GM12878 (cell line): ENCODE data around the gene SLX4IP. TPM values are rescaled to one million over a fixed set of nuclear protein-coding genes. Genes with fewer than 3 reads are reported as not detected.
A peak's percentile ranks its signal among the peaks of the same experiment; 100 is the strongest.

ENCODE experiments used
- ATAC-seq: fragments of 200-7000 bp; cut with Tn5 transposase; 3 replicates; pipeline ENCODE4 v1.9.1; 2020; ENCODE audit warnings: mild to moderate bottlenecking, moderate library complexity
- BruUV-seq: library from RNA; stranded (reverse); fragments of 400-500 nt; replicated peaks from 2 replicates; lab custom pipeline; 2021; lab: Mats Ljungman, UMichigan
- CTCF ChIA-PET: fragments of 300-600 bp; sonication (Branson Sonifier 250); formaldehyde crosslinking; extraction: SDS; loops from one replicate; lab custom pipeline; 2021; ENCODE audit warnings: inconsistent platforms; lab: Yijun Ruan, JAX
- POLR2A ChIA-PET: fragments of 350-600 bp; formaldehyde crosslinking; extraction: SDS; loops from one replicate; lab custom pipeline; 2021; ENCODE audit warnings: inconsistent platforms; lab: Charles Lee
- RAD21 ChIA-PET: fragments of 300-600 bp; sonication (Branson Sonifier 250); formaldehyde crosslinking; loops from one replicate; lab custom pipeline; 2023; ENCODE audit warnings: antibody characterized with exemption; ENCODE audit not compliant: unreplicated experiment; lab: Charles Lee
- SMC1A ChIA-PET: fragments of 300-600 bp; sonication (Branson Sonifier 250); formaldehyde crosslinking; loops from one replicate; lab custom pipeline; 2023; ENCODE audit not compliant: unreplicated experiment, uncharacterized antibody; lab: Charles Lee
- DNase-seq: peaks from one replicate; pipeline ENCODE4 v3.0.0-alpha.2; 2011; ENCODE audit warnings: low read depth, low spot score
- FAIRE-seq: peaks from 3 replicates; lab custom pipeline; 2011; peaks lifted over from hg19 to GRCh38; lab: Jason Lieb, UNC
- H2AFZ ChIP-seq: 2 replicates; pipeline ENCODE4 v1.6.0; 2011; ENCODE audit warnings: low read depth, low read length, control low read depth; ENCODE audit not compliant: control insufficient read depth
- H3K27ac ChIP-seq: 2 replicates; pipeline ENCODE4 v1.5.1; 2011; ENCODE audit warnings: control low read depth; ENCODE audit not compliant: control insufficient read depth, insufficient read depth
- H3K27me3 ChIP-seq, 2 experiments: replicated peaks in 1 of 2; 2 replicates each; pipeline versions ENCODE4 v1.6.0 to v1.6.1; 2011; ENCODE audit warnings: low read length in 1 of 2; ENCODE audit not compliant: control insufficient read depth in 2 of 2, insufficient read depth in 2 of 2
- H3K36me3 ChIP-seq, 2 experiments: 2 replicates each; pipeline ENCODE4 v1.5.1; 2011; ENCODE audit warnings: low read length in 1 of 2; ENCODE audit not compliant: control insufficient read depth in 2 of 2, insufficient read depth in 2 of 2
- H3K4me1 ChIP-seq: 2 replicates; pipeline ENCODE4 v1.6.1; 2011; ENCODE audit warnings: mild to moderate bottlenecking, low read length, moderate library complexity, mixed read lengths; ENCODE audit not compliant: control insufficient read depth, insufficient read depth
- H3K4me2 ChIP-seq: 2 replicates; pipeline ENCODE4 v1.6.0; 2011; ENCODE audit warnings: control low read depth; ENCODE audit not compliant: control insufficient read depth, insufficient read depth
- H3K4me3 ChIP-seq: fragments of 200-600 bp; sonication (generic); 2 replicates; pipeline ENCODE4 v1.5.1; 2016
- H3K79me2 ChIP-seq: 2 replicates; pipeline ENCODE4 v1.6.0; 2011; ENCODE audit warnings: low read length; ENCODE audit not compliant: control insufficient read depth, insufficient read depth
- H3K9ac ChIP-seq: 2 replicates; pipeline ENCODE4 v1.8.0; 2011; ENCODE audit warnings: low read length, control low read depth, mixed read lengths; ENCODE audit not compliant: control insufficient read depth, insufficient read depth
- H3K9me3 ChIP-seq: replicated peaks from 3 replicates; pipeline ENCODE4 v1.5.1; 2011; ENCODE audit warnings: mild to moderate bottlenecking, low read length; ENCODE audit not compliant: control insufficient read depth, insufficient read depth
- H4K20me1 ChIP-seq: 2 replicates; pipeline ENCODE4 v1.6.0; 2011; ENCODE audit not compliant: control insufficient read depth, insufficient read depth
- CBX3 ChIP-seq: fragments of 200-600 bp; sonication (generic); IDR thresholded peaks from 2 replicates; pipeline ENCODE4 v1.6.1; 2016; ENCODE audit warnings: low read depth, borderline replicate concordance
- CHD1 ChIP-seq: IDR thresholded peaks from 2 replicates; pipeline ENCODE4 v1.6.1; 2012; ENCODE audit warnings: low read depth, low read length, improper control_type of control experiment
- E2F4 ChIP-seq: IDR thresholded peaks from 2 replicates; pipeline ENCODE4 v1.6.1; 2012; ENCODE audit warnings: low read depth, low read length, improper control_type of control experiment
- IKZF1 ChIP-seq: fragments of 450-650 bp; conservative IDR thresholded peaks from 2 replicates; pipeline ENCODE4 v1.6.1; 2017; ENCODE audit warnings: antibody characterized with exemption, mild to moderate bottlenecking
- RUNX3 ChIP-seq: IDR thresholded peaks from 2 replicates; pipeline ENCODE4 v1.6.1; 2012; ENCODE audit warnings: low read length, inconsistent platforms
- SMAD1 ChIP-seq: fragments of 450-650 bp; IDR thresholded peaks from 2 replicates; pipeline ENCODE4 v1.6.1; 2018; ENCODE audit warnings: mild to moderate bottlenecking, low read depth; ENCODE audit not compliant: partially characterized antibody
- SP1 ChIP-seq: IDR thresholded peaks from one replicate; pipeline ENCODE4 v1.6.1; 2011; ENCODE audit warnings: low read depth, low read length
- SPI1 ChIP-seq: IDR thresholded peaks from 2 replicates; pipeline ENCODE4 v1.6.1; 2011; ENCODE audit warnings: low read depth, mild to moderate bottlenecking, low read length, moderate library complexity, borderline replicate concordance; ENCODE audit not compliant: insufficient read depth
- TCF12 ChIP-seq: IDR thresholded peaks from 2 replicates; pipeline ENCODE4 v1.6.1; 2011; ENCODE audit warnings: low read depth, mild to moderate bottlenecking, low read length
- TCF3 ChIP-seq: IDR thresholded peaks from 2 replicates; pipeline ENCODE4 v1.6.1; 2012; ENCODE audit warnings: low read depth, mild to moderate bottlenecking, low read length, borderline replicate concordance; ENCODE audit not compliant: insufficient read depth
- WRNIP1 ChIP-seq: IDR thresholded peaks from 2 replicates; pipeline ENCODE4 v1.6.1; 2011; ENCODE audit warnings: low read depth, low read length, improper control_type of control experiment, borderline replicate concordance
- WGBS: methylation state at CpG from one replicate; pipeline ENCODE4 v1.1.6; 2016; ENCODE audit warnings: low lambda C conversion rate; ENCODE audit not compliant: insufficient replicate concordance, insufficient coverage; ENCODE audit errors: missing lambda C conversion rate; 5-methylcytosine and 5-hydroxymethylcytosine counted together
- in situ Hi-C: fragments of 300-500 bp; cut with MboI; formaldehyde crosslinking; loops from 9 replicates; pipeline ENCODE4 v1.14.3; 2018; ENCODE audit warnings: mixed read lengths
- intact Hi-C: fragments of 100-400 bp; cut with micrococcal nuclease; formaldehyde crosslinking; loops from one replicate; pipeline ENCODE4 v1.14.2; 2022; ENCODE audit not compliant: unreplicated experiment
- polyA plus RNA-seq, 11 experiments: library from polyadenylated mRNA; depleted of rRNA in 4 of 11; unstranded in 6 of 11; stranded (reverse) in 5 of 11; fragments of >200 nt; fragmentation: Nextera tagmentation in 4 of 11; fragmentation: Illumina TruSeq in 1 of 11; extraction: Ambion mirVana in 4 of 11; extraction: Trizol in 1 of 11; gene quantifications; 1 replicate in 1 of 11; 2 replicates in 10 of 11; pipeline versions ENCODE4 v1.2.1 to v1.2.3, GENCODE V29; 2011 to 2016; ENCODE audit warnings: inconsistent platforms in 2 of 11, missing spikeins in 2 of 11, low read depth in 1 of 11
- total RNA-seq, 4 experiments: library from RNA; depleted of rRNA in 3 of 4; stranded (reverse); fragments of >200 nt in 3 of 4; fragmentation: Illumina TruSeq in 1 of 4; extraction: Trizol in 1 of 4; gene quantifications; 2 replicates each; pipeline versions ENCODE4 v1.2.1 to v1.2.3, GENCODE V29; 2013 to 2021

Gene SLX4IP
- total and polyA plus RNA-seq, 10 of the 15 experiments (the other 5 are each of a cell fraction or from before 2014, with no cell fraction given), result 2.2 to 11.0 (median 6.3) TPM

- Histone ChIP-seq H3K27me3 (no peaks in the 10 kb centered on the region), H3K4me3 (no peak overlapping the region), H3K27ac (no peak overlapping the region), H3K36me3 (peaks cover 7 to 9% of the 10 kb centered on the region in 2 experiments; a peak in 3 of 4 replicates), H3K9ac (no peak overlapping the region), H3K9me3 (no peaks in the 10 kb centered on the region), H2AFZ (no peak overlapping the region), H3K4me2 (peak overlapping the region; percentile 46; the same call in 1 of the 2 replicates), H3K4me1 (peaks cover 14% of the 10 kb centered on the region), H4K20me1 (no peaks in the 10 kb centered on the region), H3K79me2 (no peaks in the 10 kb centered on the region)
- ChIA-PET CTCF (no interaction called here), POLR2A (no interaction called here), SMC1A (interaction anchor here (0.9 to 1.3 kb wide), 2 partner anchors 9 to 17 kb away, joined by 4 read pairs; no protein-coding TSS in a partner anchor), RAD21 (no interaction called here)
- no peak for FAIRE-seq
- in situ Hi-C loops (no loop called here), intact Hi-C loops (loop anchor here (5.0 to 10.0 kb wide), 2 partner anchors 92 to 670 kb away; no protein-coding TSS in a partner anchor)
- ATAC-seq, result peak; percentile 76
- peak; percentile 48 for DNase-seq
- BruUV-seq, result no TSS peak
- 62% methylated on average over 14 of the region's 14 CpGs for WGBS
- TF ChIP-seq SP1 (peak; percentile 33), WRNIP1 (no peak), SPI1 (no peak), TCF12 (0 out of 2 replicates have a peak, but pooled peaks have one; percentile 12), RUNX3 (peak; percentile 40), E2F4 (no peak), SMAD1 (no peak), TCF3 (0 out of 2 replicates have a peak, but pooled peaks have one; percentile 26), CHD1 (no peak), CBX3 (no peak), IKZF1 (0 out of 2 replicates have a peak, but pooled peaks have one; percentile 13)
Measured at GRCh38 chr20:10644458-10645204, 209.5 kb downstream of the SLX4IP start.
